ENCODE results near the gene KRTAP22-1. TPM values are rescaled to one million over a fixed set of nuclear protein-coding genes. Genes with fewer than 3 reads are reported as not detected.

The KRTAP22-1 gene
- total RNA-seq, 1 experiment from 2014 or later = not detected

DNA sequence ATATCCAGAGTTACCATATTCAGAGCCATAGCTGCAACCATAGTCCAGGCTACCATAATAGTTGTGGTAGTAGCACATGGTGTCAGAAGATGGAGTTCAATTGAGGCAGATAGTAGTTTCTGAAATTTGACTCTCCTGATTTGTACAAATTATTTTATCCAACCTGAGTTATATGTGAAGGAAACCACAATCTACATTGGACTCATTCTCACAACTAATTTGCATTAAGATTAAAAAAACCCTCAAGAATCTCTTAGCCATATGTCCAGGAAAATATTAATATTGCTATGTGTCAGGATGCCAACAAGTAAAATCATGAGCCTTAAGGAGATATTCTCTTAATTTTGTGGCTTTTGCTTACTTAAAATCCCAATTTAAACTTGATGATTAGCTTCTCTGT is 10.6 kb upstream of the KRTAP22-1 start, which contains the start of gene KRTAP22-2:
TSS of gene KRTAP22-2 (minus strand) at position 101 of the 400 bp plus-strand sequence.
- DNase-seq (ENCODE audit: low spot score) = no peak
- ATAC-seq = no peak
- ChIA-PET CTCF (no interaction called here), POLR2A (no interaction called here)
- TF ChIP-seq KAT7 (CRISPR knock-in tag; IDR thresholded peaks at IDR 0.05; ENCODE audit: borderline replicate concordance) (no peak), NFE2L1 (CRISPR knock-in tag; IDR thresholded peaks at IDR 0.05) (no peak), SMAD3 (CRISPR knock-in tag; IDR thresholded peaks at IDR 0.05; ENCODE audit: borderline replicate concordance) (no peak), FOXK1 (CRISPR knock-in tag; IDR thresholded peaks at IDR 0.05) (no peak), ESRRA (CRISPR knock-in tag; IDR thresholded peaks at IDR 0.05; ENCODE audit: borderline replicate concordance) (no peak), NFATC4 (CRISPR knock-in tag; IDR thresholded peaks at IDR 0.05) (no peak), ZNF263 (CRISPR knock-in tag; IDR thresholded peaks at IDR 0.05; ENCODE audit: low read depth) (no peak), EMX1 (CRISPR knock-in tag; IDR thresholded peaks at IDR 0.05) (no peak), SMAD4 (CRISPR knock-in tag; IDR thresholded peaks at IDR 0.05) (no peak), CREM (CRISPR knock-in tag; IDR thresholded peaks at IDR 0.05) (no peak), NFYB (CRISPR knock-in tag; conservative IDR thresholded peaks at IDR 0.05; ENCODE audit: low read depth) (no peak), ZNF281 (CRISPR knock-in tag; IDR thresholded peaks at IDR 0.05) (no peak), ZNF532 (CRISPR knock-in tag; IDR thresholded peaks at IDR 0.05; ENCODE audit: borderline replicate concordance) (no peak), ATF1 (CRISPR knock-in tag; IDR thresholded peaks at IDR 0.05) (no peak), ZNF121 (CRISPR knock-in tag; IDR thresholded peaks at IDR 0.05) (no peak)
- TF ChIP-seq, protein P1, sequence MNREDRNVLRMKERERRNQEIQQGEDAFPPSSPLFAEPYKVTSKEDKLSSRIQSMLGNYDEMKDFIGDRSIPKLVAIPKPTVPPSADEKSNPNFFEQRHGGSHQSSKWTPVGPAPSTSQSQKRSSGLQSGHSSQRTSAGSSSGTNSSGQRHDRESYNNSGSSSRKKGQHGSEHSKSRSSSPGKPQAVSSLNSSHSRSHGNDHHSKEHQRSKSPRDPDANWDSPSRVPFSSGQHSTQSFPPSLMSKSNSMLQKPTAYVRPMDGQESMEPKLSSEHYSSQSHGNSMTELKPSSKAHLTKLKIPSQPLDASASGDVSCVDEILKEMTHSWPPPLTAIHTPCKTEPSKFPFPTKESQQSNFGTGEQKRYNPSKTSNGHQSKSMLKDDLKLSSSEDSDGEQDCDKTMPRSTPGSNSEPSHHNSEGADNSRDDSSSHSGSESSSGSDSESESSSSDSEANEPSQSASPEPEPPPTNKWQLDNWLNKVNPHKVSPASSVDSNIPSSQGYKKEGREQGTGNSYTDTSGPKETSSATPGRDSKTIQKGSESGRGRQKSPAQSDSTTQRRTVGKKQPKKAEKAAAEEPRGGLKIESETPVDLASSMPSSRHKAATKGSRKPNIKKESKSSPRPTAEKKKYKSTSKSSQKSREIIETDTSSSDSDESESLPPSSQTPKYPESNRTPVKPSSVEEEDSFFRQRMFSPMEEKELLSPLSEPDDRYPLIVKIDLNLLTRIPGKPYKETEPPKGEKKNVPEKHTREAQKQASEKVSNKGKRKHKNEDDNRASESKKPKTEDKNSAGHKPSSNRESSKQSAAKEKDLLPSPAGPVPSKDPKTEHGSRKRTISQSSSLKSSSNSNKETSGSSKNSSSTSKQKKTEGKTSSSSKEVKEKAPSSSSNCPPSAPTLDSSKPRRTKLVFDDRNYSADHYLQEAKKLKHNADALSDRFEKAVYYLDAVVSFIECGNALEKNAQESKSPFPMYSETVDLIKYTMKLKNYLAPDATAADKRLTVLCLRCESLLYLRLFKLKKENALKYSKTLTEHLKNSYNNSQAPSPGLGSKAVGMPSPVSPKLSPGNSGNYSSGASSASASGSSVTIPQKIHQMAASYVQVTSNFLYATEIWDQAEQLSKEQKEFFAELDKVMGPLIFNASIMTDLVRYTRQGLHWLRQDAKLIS (CRISPR knock-in tag; IDR thresholded peaks at IDR 0.05; ENCODE audit: borderline replicate concordance) = no peak
- H3K27me3 Mint-ChIP-seq (ENCODE audit: low read depth) = no peaks in the 10 kb centered on the region
- no peaks in the 10 kb centered on the region for H3K36me3 Mint-ChIP-seq
- no peak within 1 kb of the TSS for H3K4me3 Mint-ChIP-seq
- no peaks in the 10 kb centered on the region for H3K9me3 Mint-ChIP-seq
- H3K4me1 Mint-ChIP-seq = no peaks in the 10 kb centered on the region
- H3K27ac Mint-ChIP-seq = no peak within 1 kb of the TSS

- CTCF ChIA-PET = no interaction called here
- TF ChIP-seq, protein P1 (CRISPR knock-in tag; IDR thresholded peaks at IDR 0.05; ENCODE audit: borderline replicate concordance) = no peak
- TF ChIP-seq TEAD4 (CRISPR knock-in tag; IDR thresholded peaks at IDR 0.05) (no peak), ZNF671 (CRISPR knock-in tag; IDR thresholded peaks at IDR 0.05) (no peak)
- TF ChIP-seq, protein P2, sequence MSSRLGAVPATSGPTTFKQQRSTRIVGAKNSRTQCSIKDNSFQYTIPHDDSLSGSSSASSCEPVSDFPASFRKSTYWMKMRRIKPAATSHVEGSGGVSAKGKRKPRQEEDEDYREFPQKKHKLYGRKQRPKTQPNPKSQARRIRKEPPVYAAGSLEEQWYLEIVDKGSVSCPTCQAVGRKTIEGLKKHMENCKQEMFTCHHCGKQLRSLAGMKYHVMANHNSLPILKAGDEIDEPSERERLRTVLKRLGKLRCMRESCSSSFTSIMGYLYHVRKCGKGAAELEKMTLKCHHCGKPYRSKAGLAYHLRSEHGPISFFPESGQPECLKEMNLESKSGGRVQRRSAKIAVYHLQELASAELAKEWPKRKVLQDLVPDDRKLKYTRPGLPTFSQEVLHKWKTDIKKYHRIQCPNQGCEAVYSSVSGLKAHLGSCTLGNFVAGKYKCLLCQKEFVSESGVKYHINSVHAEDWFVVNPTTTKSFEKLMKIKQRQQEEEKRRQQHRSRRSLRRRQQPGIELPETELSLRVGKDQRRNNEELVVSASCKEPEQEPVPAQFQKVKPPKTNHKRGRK (CRISPR knock-in tag; IDR thresholded peaks at IDR 0.05; ENCODE audit: borderline replicate concordance) = no peak
Observed at GRCh38 chr21:30592140-30592539, 8.7 kb upstream of the KRTAP22-1 start, which contains the start of gene KRTAP6-3. TSS of gene KRTAP6-3 (plus strand) at chr21:30592440. CDS start at chr21:30592446, 6 bp downstream.

More at GRCh38 chr21:30592140-30592539, 8.7 kb upstream of the KRTAP22-1 start, which contains the start of gene KRTAP6-3:
- Mint-ChIP-seq H3K27ac (no peak within 1 kb of the TSS), H3K36me3 (no peaks in the 10 kb centered on the region), H3K4me1 (no peaks in the 10 kb centered on the region), H3K27me3 (ENCODE audit: low read depth) (no peaks in the 10 kb centered on the region), H3K4me3 (no peak within 1 kb of the TSS), H3K9me3 (no peaks in the 10 kb centered on the region)
- DNase-seq (ENCODE audit: low spot score) (no peak), ATAC-seq (no peak)
- POLR2A ChIA-PET = no interaction called here
